Measurements from ENCODE around the gene GPR152. TPM values are rescaled to one million over a fixed set of nuclear protein-coding genes. Genes with fewer than 3 reads are reported as not detected.

Gene GPR152
- total RNA-seq, 4 donors from 2014 or later = not detected

GRCh38 chr11:67420147-67420645 lies 32.3 kb downstream of the GPR152 start:
- Histone ChIP-seq H3K4me1 (peaks cover 0 to 59% (median 15%) of the 10 kb centered on the region in 3 donors), H3K4me3 (peak overlapping the region; percentile 35 to 60), H3K9me3 (no peaks in the 10 kb centered on the region), H3K27ac (peak overlapping the region; percentile 41 to 91 (median 90)), H3K27me3 (no peaks in the 10 kb centered on the region), H3K36me3 (no peaks in the 10 kb centered on the region)
- WGBS, 2 donors (ENCODE audit: low coverage in 1 of 2) = 0% methylated on average over 4 of the region's 15 CpGs; no CpG with 5 or more reads in 1 of the 2 donors
- ATAC-seq = no peak
- TF ChIP-seq POLR2AphosphoS5 (IDR thresholded peaks at IDR 0.05) = no peak
- TF ChIP-seq POLR2A (IDR thresholded peaks at IDR 0.05) = no peak
- TF ChIP-seq EP300 (IDR thresholded peaks at IDR 0.05) = no peak
- TF ChIP-seq, protein P1, sequence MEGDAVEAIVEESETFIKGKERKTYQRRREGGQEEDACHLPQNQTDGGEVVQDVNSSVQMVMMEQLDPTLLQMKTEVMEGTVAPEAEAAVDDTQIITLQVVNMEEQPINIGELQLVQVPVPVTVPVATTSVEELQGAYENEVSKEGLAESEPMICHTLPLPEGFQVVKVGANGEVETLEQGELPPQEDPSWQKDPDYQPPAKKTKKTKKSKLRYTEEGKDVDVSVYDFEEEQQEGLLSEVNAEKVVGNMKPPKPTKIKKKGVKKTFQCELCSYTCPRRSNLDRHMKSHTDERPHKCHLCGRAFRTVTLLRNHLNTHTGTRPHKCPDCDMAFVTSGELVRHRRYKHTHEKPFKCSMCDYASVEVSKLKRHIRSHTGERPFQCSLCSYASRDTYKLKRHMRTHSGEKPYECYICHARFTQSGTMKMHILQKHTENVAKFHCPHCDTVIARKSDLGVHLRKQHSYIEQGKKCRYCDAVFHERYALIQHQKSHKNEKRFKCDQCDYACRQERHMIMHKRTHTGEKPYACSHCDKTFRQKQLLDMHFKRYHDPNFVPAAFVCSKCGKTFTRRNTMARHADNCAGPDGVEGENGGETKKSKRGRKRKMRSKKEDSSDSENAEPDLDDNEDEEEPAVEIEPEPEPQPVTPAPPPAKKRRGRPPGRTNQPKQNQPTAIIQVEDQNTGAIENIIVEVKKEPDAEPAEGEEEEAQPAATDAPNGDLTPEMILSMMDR (IDR thresholded peaks at IDR 0.05) = no peak

- ATAC-seq = no peak
- peak overlapping the region in 3 of 4 donors; percentile 88 to 91 (median 91) for H3K27ac ChIP-seq
- H3K9me3 ChIP-seq = no peaks in the 10 kb centered on the region
- H3K27me3 ChIP-seq = no peaks in the 10 kb centered on the region
- WGBS, 2 donors (ENCODE audit: low coverage in 1 of 2) = no CpG with 5 or more reads among the region's 21 CpGs
- H3K4me3 ChIP-seq = no peak overlapping the region
- no peak for TF ChIP-seq POLR2A (IDR thresholded peaks at IDR 0.05)
- TF ChIP-seq EP300 (IDR thresholded peaks at IDR 0.05) = no peak
- peaks cover 0 to 65% (median 15%) of the 10 kb centered on the region in 3 donors for H3K4me1 ChIP-seq
- H3K36me3 ChIP-seq = no peaks in the 10 kb centered on the region
Measured at GRCh38 chr11:67419325-67420049, 33.0 kb downstream of the GPR152 start.

DNA sequence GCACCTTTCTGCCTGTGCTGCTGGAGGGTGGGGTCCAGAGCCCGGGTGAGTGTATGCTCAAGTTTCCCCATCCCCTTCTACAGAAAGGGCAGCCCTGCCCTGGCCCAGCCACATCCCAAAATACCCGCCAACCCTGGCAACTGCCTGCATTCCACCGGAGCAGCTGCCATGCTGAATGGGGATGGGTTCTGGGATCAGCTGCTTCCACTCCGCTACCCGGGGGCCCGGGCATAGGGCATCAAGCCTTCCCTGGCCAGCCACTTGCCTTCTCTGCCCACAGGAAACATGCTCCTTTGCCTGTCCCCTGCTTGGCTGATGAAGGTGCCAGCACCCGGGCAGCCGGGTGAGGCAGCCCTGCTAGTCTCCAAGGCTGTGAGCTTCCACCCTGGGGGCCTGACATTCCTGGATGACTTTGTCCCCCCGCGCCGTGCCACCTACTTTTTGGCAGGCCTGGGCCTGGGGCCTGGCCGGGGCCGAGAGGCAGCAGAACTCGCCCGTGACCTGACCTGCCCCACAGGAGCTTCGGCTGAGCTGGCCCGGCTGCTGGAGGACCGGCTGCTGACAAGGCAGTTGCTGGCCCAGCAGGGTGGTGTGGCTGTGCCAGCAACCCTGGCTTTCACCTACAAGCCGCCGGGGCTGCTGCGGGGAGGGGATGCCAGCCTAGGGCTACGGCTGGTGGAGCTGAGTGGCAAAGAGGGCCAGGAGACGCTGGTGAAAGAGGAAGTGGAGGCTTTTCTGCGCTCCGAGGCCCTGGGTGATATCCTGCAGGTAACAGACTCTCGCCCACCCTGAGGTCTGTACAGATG lies 33.9 kb downstream of the GPR152 start:
- no peak for ATAC-seq
- peaks cover 0 to 65% (median 15%) of the 10 kb centered on the region in 3 donors for H3K4me1 ChIP-seq
- 94% methylated on average over 3 of the region's 26 CpGs; no CpG with 5 or more reads in 1 of the 2 donors for WGBS, 2 donors (ENCODE audit: low coverage in 1 of 2)
- no peaks in the 10 kb centered on the region for H3K27me3 ChIP-seq
- H3K27ac ChIP-seq = peak overlapping the region in 1 of 4 donors; percentile 88
- no peaks in the 10 kb centered on the region for H3K9me3 ChIP-seq
- no peak for TF ChIP-seq EP300 (IDR thresholded peaks at IDR 0.05)
- TF ChIP-seq POLR2A (IDR thresholded peaks at IDR 0.05) = no peak
- no peak for TF ChIP-seq POLR2AphosphoS5 (IDR thresholded peaks at IDR 0.05)
- TF ChIP-seq, protein P1 (IDR thresholded peaks at IDR 0.05) = no peak
- no peak overlapping the region for H3K4me3 ChIP-seq
- no peaks in the 10 kb centered on the region for H3K36me3 ChIP-seq

DNA sequence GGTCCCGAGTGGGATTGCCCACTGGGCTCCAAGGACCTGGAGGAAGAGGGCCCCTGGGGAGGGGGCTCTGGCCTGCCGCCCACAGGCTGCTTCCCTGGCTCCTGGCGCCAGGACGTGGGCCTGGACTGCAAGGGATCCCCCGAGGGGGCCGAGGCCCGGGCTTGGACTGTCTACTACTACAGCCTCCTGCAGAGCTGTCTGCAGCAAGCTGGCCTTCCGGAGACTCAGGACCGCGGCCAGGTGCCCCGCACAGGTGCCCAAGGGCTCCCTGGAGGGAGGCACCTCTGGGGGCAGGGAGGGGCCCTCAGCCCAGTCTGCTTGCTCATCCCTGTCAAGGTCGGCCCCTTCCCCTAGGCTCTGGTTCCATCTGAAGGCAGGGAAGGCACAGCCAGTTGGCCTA lies 35.1 kb downstream of the GPR152 start:
- peak overlapping the region in 2 of 4 donors; percentile 45 to 70 for H3K27ac ChIP-seq
- no peaks in the 10 kb centered on the region for H3K36me3 ChIP-seq
- TF ChIP-seq POLR2A (IDR thresholded peaks at IDR 0.05) (no peak), POLR2AphosphoS5 (IDR thresholded peaks at IDR 0.05) (no peak), EP300 (IDR thresholded peaks at IDR 0.05) (no peak)
- TF ChIP-seq, protein P1 (IDR thresholded peaks at IDR 0.05) = no peak
- WGBS, 2 donors (ENCODE audit: low coverage in 1 of 2) = no CpG with 5 or more reads among the region's 12 CpGs
- peaks cover 0 to 65% (median 15%) of the 10 kb centered on the region in 3 donors for H3K4me1 ChIP-seq
- no peak overlapping the region for H3K4me3 ChIP-seq
- H3K27me3 ChIP-seq = peaks cover 7% of the 10 kb centered on the region
- no peaks in the 10 kb centered on the region for H3K9me3 ChIP-seq
- no peak for ATAC-seq

Data from gastroesophageal sphincter (tissue), 4 donors.